Neural cell (in vitro differentiated cells): ENCODE data around the gene DMTF1. TPM values are rescaled to one million over a fixed set of nuclear protein-coding genes. Genes with fewer than 3 reads are reported as not detected.

ENCODE experiments used
- H2AFZ ChIP-seq: fragments of 200-600, 300-800 bp; sonication (generic), shearing (Covaris generic); 2 replicates; pipeline ENCODE4 v1.6.0; 2014; ENCODE audit warnings: low read depth, mild to moderate bottlenecking, antibody characterized with exemption, low read length, moderate library complexity
- H3F3A ChIP-seq: fragments of 200-600 bp; shearing (Covaris generic); 2 replicates; pipeline ENCODE4 v1.6.1; 2016; ENCODE audit warnings: mild to moderate bottlenecking, moderate library complexity, mixed read lengths, antibody characterized with exemption, low read length; ENCODE audit not compliant: insufficient read depth, poor library complexity, severe bottlenecking
- H3K27ac ChIP-seq: fragments of 200-600, 300-800 bp; sonication (generic), shearing (Covaris generic); 2 replicates; pipeline ENCODE4 v1.5.1; 2014; ENCODE audit warnings: mild to moderate bottlenecking, low read length, moderate library complexity
- H3K27me3 ChIP-seq: fragments of 300-800, 200-600 bp; sonication (generic), shearing (Covaris generic); 2 replicates; pipeline ENCODE4 v1.6.0; 2014; ENCODE audit warnings: mild to moderate bottlenecking, low read depth, low read length, moderate library complexity; ENCODE audit not compliant: insufficient read depth
- H3K36me3 ChIP-seq: fragments of 300-800, 200-600 bp; sonication (generic), shearing (Covaris generic); 2 replicates; pipeline ENCODE4 v1.5.1; 2014; ENCODE audit warnings: mild to moderate bottlenecking, antibody characterized with exemption, low read length, moderate library complexity; ENCODE audit not compliant: insufficient read depth
- H3K4me2 ChIP-seq: fragments of 300-800, 200-600 bp; sonication (generic), shearing (Covaris generic); 2 replicates; pipeline ENCODE4 v1.6.0; 2014; ENCODE audit warnings: mild to moderate bottlenecking, low read length
- H3K4me3 ChIP-seq: fragments of 300-800, 200-600 bp; sonication (generic), shearing (Covaris generic); 2 replicates; pipeline ENCODE4 v1.5.1; 2014; ENCODE audit warnings: mild to moderate bottlenecking, low read length, moderate library complexity
- H3K79me2 ChIP-seq: fragments of 200-600 bp; shearing (Covaris generic); replicated peaks from 2 replicates; pipeline ENCODE4 v1.6.0; 2014; ENCODE audit warnings: mild to moderate bottlenecking, low read length, moderate library complexity; ENCODE audit not compliant: insufficient read depth
- H3K9ac ChIP-seq: fragments of 300-800, 200-600 bp; sonication (generic), shearing (Covaris generic); 2 replicates; pipeline ENCODE4 v1.6.1; 2016; ENCODE audit warnings: mild to moderate bottlenecking, low read length, mixed read lengths
- H3K9me2 ChIP-seq: fragments of 200-600 bp; shearing (Covaris generic); 2 replicates; pipeline ENCODE4 v1.6.1; 2016; ENCODE audit warnings: mild to moderate bottlenecking, low read length, mixed read lengths; ENCODE audit not compliant: insufficient read depth
- H3K9me3 ChIP-seq: fragments of 200-600, 300-800 bp; sonication (generic), shearing (Covaris generic); 2 replicates; pipeline ENCODE4 v1.6.1; 2016; ENCODE audit warnings: mild to moderate bottlenecking, mixed run types, low read length, moderate library complexity, mixed read lengths
- H4K20me1 ChIP-seq: fragments of 200-600 bp; shearing (Covaris generic); 2 replicates; pipeline ENCODE4 v1.6.1; 2016; ENCODE audit warnings: mild to moderate bottlenecking, mixed run types; ENCODE audit not compliant: insufficient read depth
- EP300 ChIP-seq: fragments of 450-650 bp; conservative IDR thresholded peaks from 2 replicates; pipeline ENCODE4 v1.6.1; 2014; ENCODE audit warnings: antibody characterized with exemption, mild to moderate bottlenecking, moderate library complexity; ENCODE audit not compliant: poor library complexity, severe bottlenecking
- EZH2 ChIP-seq: fragments of 200-600, 300-800 bp; shearing (Covaris generic), sonication (generic); IDR thresholded peaks from 2 replicates; pipeline ENCODE4 v1.6.1; 2014; ENCODE audit warnings: antibody characterized with exemption, low read length, borderline replicate concordance, mild to moderate bottlenecking; ENCODE audit not compliant: insufficient read depth, poor library complexity, severe bottlenecking
- MXI1 ChIP-seq: fragments of 450-650 bp; conservative IDR thresholded peaks from 2 replicates; pipeline ENCODE4 v1.6.1; 2014; ENCODE audit warnings: antibody characterized with exemption, mild to moderate bottlenecking; ENCODE audit not compliant: poor library complexity, severe bottlenecking
- POLR2AphosphoS5 ChIP-seq: IDR thresholded peaks from 2 replicates; pipeline ENCODE4 v1.6.1; 2012
- RAD21 ChIP-seq: fragments of 450-650 bp; conservative IDR thresholded peaks from 2 replicates; pipeline ENCODE4 v1.6.1; 2014; ENCODE audit warnings: antibody characterized with exemption, mild to moderate bottlenecking, moderate library complexity
- SMC3 ChIP-seq: fragments of 450-650 bp; conservative IDR thresholded peaks from 2 replicates; pipeline ENCODE4 v1.6.1; 2014; ENCODE audit warnings: antibody characterized with exemption, mild to moderate bottlenecking, moderate library complexity; ENCODE audit not compliant: poor library complexity
- TAF1 ChIP-seq: IDR thresholded peaks from 2 replicates; pipeline ENCODE4 v1.6.1; 2012; ENCODE audit warnings: low read depth
- polyA plus RNA-seq: library from polyadenylated mRNA; depleted of rRNA; stranded (reverse); fragments of >200 nt; gene quantifications from 2 replicates; pipeline ENCODE4 v1.2.3, GENCODE V29; 2014
- TF ChIP-seq, protein P1 (sequence below): fragments of 450-650 bp; IDR thresholded peaks from 2 replicates; pipeline ENCODE4 v1.5.1; 2014; ENCODE audit warnings: antibody characterized with exemption, mild to moderate bottlenecking, moderate library complexity; ENCODE audit not compliant: poor library complexity, severe bottlenecking
- TF ChIP-seq, protein P2 (sequence below): IDR thresholded peaks from 2 replicates; pipeline ENCODE4 v1.6.1; 2012; ENCODE audit warnings: borderline replicate concordance

Gene DMTF1
- polyA plus RNA-seq, 1 donor from 2014 or later = 314 TPM

DNA sequence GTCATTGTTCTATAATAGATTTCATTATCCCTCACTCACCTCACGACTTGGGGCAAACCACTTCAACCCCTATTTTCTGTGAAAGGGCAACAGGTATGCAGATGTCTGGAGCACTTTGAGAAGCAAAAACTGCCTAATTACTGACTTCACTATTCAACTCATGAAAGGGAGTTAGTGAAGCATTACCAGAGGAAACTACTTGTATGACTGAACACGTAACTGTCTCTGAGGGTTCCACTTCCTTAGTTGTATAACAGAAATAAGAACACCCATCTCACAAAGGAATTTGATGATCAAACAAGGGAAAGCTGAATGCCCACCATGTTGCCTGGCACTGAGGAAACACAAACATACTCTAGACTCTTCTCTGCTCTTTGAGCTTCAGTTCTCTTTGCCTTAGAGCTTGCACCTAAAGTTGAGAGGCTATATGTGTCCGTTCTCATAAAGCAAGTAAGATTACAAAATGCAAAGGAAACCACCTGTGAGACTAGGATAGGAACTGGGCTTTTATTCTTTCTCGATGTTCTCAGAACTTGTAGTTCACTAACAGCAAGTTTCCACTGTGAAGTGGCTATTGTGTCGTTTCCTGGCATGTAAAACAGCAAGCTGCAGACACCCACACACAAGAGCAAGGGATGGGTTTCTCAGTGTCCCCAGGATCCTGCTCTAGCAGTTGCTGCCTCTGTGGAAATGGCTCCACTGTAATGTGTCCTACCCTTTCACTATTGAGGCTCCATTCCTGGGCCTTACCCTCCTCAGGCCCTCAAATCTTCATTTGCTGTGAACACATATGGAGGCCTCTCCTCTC, 64.7 kb downstream of the DMTF1 start:
- Histone ChIP-seq H3K27me3 (peaks cover 29% of the 10 kb centered on the region), H3K36me3 (no peaks in the 10 kb centered on the region), H3K27ac (no peak overlapping the region), H2AFZ (no peak overlapping the region), H3K9ac (no peak overlapping the region), H3K4me3 (no peak overlapping the region), H3F3A (no peaks in the 10 kb centered on the region), H3K9me3 (no peaks in the 10 kb centered on the region), H3K9me2 (no peaks in the 10 kb centered on the region), H4K20me1 (no peaks in the 10 kb centered on the region), H3K79me2 (no peaks in the 10 kb centered on the region), H3K4me2 (no peak overlapping the region)
- TF ChIP-seq EP300 = no peak

DNA sequence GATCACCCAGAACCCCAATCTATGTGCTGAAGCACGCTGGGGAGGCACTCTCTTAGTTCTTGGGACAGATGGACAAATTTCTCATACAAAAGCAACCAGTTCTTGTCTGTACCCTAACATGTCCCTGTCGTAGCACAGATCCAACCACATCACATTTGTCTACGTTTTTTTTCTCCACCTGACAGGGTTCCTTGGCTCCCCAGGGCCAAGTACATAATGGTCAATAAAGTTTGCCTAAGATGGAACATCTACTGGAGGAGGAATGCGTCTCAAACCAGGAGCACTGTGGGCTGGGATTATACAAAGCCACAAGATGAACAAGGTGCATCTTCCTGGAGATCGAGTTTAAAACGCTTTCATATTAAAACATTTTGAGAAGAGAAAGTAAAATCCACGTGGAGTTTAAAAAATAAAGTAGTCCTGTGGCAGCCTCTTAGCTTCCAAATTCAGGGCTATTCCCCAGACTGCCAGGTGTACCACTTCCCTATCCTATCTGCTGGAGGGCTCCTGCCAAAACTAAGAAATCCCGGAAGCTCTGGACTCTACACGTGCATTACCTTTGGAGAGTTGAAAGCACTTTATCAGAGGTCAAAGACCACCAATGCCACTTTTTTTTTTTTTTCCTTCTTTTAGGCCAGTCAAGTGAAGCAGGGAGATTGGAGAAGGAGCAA, 65.9 kb downstream of the DMTF1 start:
- Histone ChIP-seq H3K9ac (no peak overlapping the region), H3K27ac (no peak overlapping the region), H3K4me3 (no peak overlapping the region), H3K4me2 (no peak overlapping the region), H2AFZ (no peak overlapping the region), H3K9me3 (no peaks in the 10 kb centered on the region), H3F3A (no peaks in the 10 kb centered on the region), H3K27me3 (peaks cover 39% of the 10 kb centered on the region), H4K20me1 (no peaks in the 10 kb centered on the region), H3K36me3 (no peaks in the 10 kb centered on the region), H3K79me2 (no peaks in the 10 kb centered on the region), H3K9me2 (no peaks in the 10 kb centered on the region)
- TF ChIP-seq POLR2AphosphoS5 (no peak), EP300 (no peak), MXI1 (no peak), TAF1 (no peak), SMC3 (no peak), EZH2 (no peak), RAD21 (no peak)
- TF ChIP-seq, protein P1, sequence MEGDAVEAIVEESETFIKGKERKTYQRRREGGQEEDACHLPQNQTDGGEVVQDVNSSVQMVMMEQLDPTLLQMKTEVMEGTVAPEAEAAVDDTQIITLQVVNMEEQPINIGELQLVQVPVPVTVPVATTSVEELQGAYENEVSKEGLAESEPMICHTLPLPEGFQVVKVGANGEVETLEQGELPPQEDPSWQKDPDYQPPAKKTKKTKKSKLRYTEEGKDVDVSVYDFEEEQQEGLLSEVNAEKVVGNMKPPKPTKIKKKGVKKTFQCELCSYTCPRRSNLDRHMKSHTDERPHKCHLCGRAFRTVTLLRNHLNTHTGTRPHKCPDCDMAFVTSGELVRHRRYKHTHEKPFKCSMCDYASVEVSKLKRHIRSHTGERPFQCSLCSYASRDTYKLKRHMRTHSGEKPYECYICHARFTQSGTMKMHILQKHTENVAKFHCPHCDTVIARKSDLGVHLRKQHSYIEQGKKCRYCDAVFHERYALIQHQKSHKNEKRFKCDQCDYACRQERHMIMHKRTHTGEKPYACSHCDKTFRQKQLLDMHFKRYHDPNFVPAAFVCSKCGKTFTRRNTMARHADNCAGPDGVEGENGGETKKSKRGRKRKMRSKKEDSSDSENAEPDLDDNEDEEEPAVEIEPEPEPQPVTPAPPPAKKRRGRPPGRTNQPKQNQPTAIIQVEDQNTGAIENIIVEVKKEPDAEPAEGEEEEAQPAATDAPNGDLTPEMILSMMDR = no peak
- TF ChIP-seq, protein P2, sequence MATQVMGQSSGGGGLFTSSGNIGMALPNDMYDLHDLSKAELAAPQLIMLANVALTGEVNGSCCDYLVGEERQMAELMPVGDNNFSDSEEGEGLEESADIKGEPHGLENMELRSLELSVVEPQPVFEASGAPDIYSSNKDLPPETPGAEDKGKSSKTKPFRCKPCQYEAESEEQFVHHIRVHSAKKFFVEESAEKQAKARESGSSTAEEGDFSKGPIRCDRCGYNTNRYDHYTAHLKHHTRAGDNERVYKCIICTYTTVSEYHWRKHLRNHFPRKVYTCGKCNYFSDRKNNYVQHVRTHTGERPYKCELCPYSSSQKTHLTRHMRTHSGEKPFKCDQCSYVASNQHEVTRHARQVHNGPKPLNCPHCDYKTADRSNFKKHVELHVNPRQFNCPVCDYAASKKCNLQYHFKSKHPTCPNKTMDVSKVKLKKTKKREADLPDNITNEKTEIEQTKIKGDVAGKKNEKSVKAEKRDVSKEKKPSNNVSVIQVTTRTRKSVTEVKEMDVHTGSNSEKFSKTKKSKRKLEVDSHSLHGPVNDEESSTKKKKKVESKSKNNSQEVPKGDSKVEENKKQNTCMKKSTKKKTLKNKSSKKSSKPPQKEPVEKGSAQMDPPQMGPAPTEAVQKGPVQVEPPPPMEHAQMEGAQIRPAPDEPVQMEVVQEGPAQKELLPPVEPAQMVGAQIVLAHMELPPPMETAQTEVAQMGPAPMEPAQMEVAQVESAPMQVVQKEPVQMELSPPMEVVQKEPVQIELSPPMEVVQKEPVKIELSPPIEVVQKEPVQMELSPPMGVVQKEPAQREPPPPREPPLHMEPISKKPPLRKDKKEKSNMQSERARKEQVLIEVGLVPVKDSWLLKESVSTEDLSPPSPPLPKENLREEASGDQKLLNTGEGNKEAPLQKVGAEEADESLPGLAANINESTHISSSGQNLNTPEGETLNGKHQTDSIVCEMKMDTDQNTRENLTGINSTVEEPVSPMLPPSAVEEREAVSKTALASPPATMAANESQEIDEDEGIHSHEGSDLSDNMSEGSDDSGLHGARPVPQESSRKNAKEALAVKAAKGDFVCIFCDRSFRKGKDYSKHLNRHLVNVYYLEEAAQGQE = no peak
